HEK293T (cell line): ENCODE results near the gene CLMN.

Experiments used
- CTCF ChIA-PET: fragments of 350-600 bp; formaldehyde crosslinking; extraction: SDS; loops from one replicate; lab custom pipeline; 2021; ENCODE audit warnings: antibody characterized with exemption, inconsistent platforms; lab: Yijun Ruan, JAX
- POLR2A ChIA-PET: fragments of 350-600 bp; formaldehyde crosslinking; extraction: SDS; loops from one replicate; lab custom pipeline; 2020; ENCODE audit warnings: antibody characterized with exemption, inconsistent platforms; lab: Yijun Ruan, JAX
- DNase-seq: peaks from one replicate; pipeline ENCODE4 v3.0.0; 2012; ENCODE audit warnings: mixed read lengths; ENCODE audit errors: extremely low spot score
- ARNT ChIP-seq: fragments of 450-650 bp; IDR thresholded peaks from 2 replicates; pipeline ENCODE4 v1.6.1; 2017; ENCODE audit warnings: mild to moderate bottlenecking
- BHLHE40 ChIP-seq: fragments of 450-650 bp; IDR thresholded peaks from 2 replicates; pipeline ENCODE4 v1.6.1; 2016; ENCODE audit warnings: mild to moderate bottlenecking, moderate library complexity, borderline replicate concordance
- CTBP1 ChIP-seq: fragments of 450-650 bp; IDR thresholded peaks from 2 replicates; pipeline ENCODE4 v1.6.1; 2016; ENCODE audit warnings: borderline replicate concordance
- ELF4 ChIP-seq: fragments of 450-650 bp; IDR thresholded peaks from 2 replicates; pipeline ENCODE4 v1.6.1; 2017; ENCODE audit warnings: antibody characterized with exemption
- FOXA1 ChIP-seq: fragments of 450-650 bp; IDR thresholded peaks from 2 replicates; pipeline ENCODE4 v1.6.1; 2016; ENCODE audit warnings: mild to moderate bottlenecking
- FOXK2 ChIP-seq: fragments of 450-650 bp; IDR thresholded peaks from 2 replicates; pipeline ENCODE4 v1.6.1; 2016; ENCODE audit warnings: mild to moderate bottlenecking
- FOXM1 ChIP-seq: fragments of 450-650 bp; IDR thresholded peaks from 2 replicates; pipeline ENCODE4 v1.6.1; 2017; ENCODE audit warnings: mild to moderate bottlenecking, borderline replicate concordance
- HDGF ChIP-seq: fragments of 450-650 bp; IDR thresholded peaks from 2 replicates; pipeline ENCODE4 v1.6.1; 2017; ENCODE audit warnings: antibody characterized with exemption, borderline replicate concordance
- L3MBTL2 ChIP-seq: fragments of 450-650 bp; conservative IDR thresholded peaks from 2 replicates; pipeline ENCODE4 v1.6.1; 2016; ENCODE audit warnings: mild to moderate bottlenecking
- LEF1 ChIP-seq: fragments of 450-650 bp; IDR thresholded peaks from 2 replicates; pipeline ENCODE4 v1.6.1; 2017; ENCODE audit warnings: mild to moderate bottlenecking, borderline replicate concordance
- NFRKB ChIP-seq: fragments of 450-650 bp; IDR thresholded peaks from 2 replicates; pipeline ENCODE4 v1.6.1; 2016; ENCODE audit warnings: mild to moderate bottlenecking, moderate library complexity
- PKNOX1 ChIP-seq: fragments of 450-650 bp; IDR thresholded peaks from 2 replicates; pipeline ENCODE4 v1.6.1; 2016
- SP1 ChIP-seq: fragments of 450-650 bp; IDR thresholded peaks from 2 replicates; pipeline ENCODE4 v1.6.1; 2017
- SUZ12 ChIP-seq: fragments of 450-650 bp; IDR thresholded peaks from 2 replicates; pipeline ENCODE4 v1.6.1; 2016; ENCODE audit warnings: mild to moderate bottlenecking
- TARDBP ChIP-seq: fragments of 450-650 bp; IDR thresholded peaks from 2 replicates; pipeline ENCODE4 v1.6.1; 2016
- ZNF384 ChIP-seq: fragments of 450-650 bp; IDR thresholded peaks from 2 replicates; pipeline ENCODE4 v1.6.1; 2016

The CLMN gene

GRCh38 chr14:95314609-95315008 lies 5.1 kb downstream of the CLMN start:
- no peak for TF ChIP-seq CTBP1
- TF ChIP-seq FOXK2: no peak
- DNase-seq: no peak
- CTCF ChIA-PET: no interaction called here
- POLR2A ChIA-PET: no interaction called here

- TF ChIP-seq FOXK2 (no peak), ZNF384 (no peak), SP1 (no peak), CTBP1 (no peak), TARDBP (no peak), NFRKB (no peak), FOXM1 (no peak)
- DNase-seq: no peak
- ChIA-PET CTCF (no interaction called here), POLR2A (no interaction called here)
Observed at GRCh38 chr14:95313707-95314106, 6.0 kb downstream of the CLMN start.

- POLR2A ChIA-PET: no interaction called here
Observed at GRCh38 chr14:95313190-95313589, 6.5 kb downstream of the CLMN start.

GRCh38 chr14:95312311-95312710 lies 7.4 kb downstream of the CLMN start:
- TF ChIP-seq FOXA1: no peak
- TF ChIP-seq L3MBTL2: no peak
- TF ChIP-seq ARNT: no peak
- TF ChIP-seq SUZ12: no peak
- TF ChIP-seq ELF4: no peak
- no peak for TF ChIP-seq ZNF384
- TF ChIP-seq TARDBP: no peak
- no peak for TF ChIP-seq BHLHE40
- no peak for TF ChIP-seq CTBP1
- no peak for TF ChIP-seq LEF1
- no peak for TF ChIP-seq FOXK2
- no peak for DNase-seq
- POLR2A ChIA-PET: no interaction called here
- CTCF ChIA-PET: no interaction called here

More at GRCh38 chr14:95313190-95313589, 6.5 kb downstream of the CLMN start:
- CTCF ChIA-PET: no interaction called here
- no peak for DNase-seq
- no peak for TF ChIP-seq FOXM1
- TF ChIP-seq ARNT: no peak
- TF ChIP-seq TARDBP: no peak
- no peak for TF ChIP-seq SUZ12
- TF ChIP-seq LEF1: no peak
- TF ChIP-seq HDGF: no peak
- no peak for TF ChIP-seq CTBP1
- TF ChIP-seq NFRKB: no peak
- no peak for TF ChIP-seq ELF4
- no peak for TF ChIP-seq L3MBTL2
- no peak for TF ChIP-seq ZNF384
- TF ChIP-seq BHLHE40: no peak
- no peak for TF ChIP-seq FOXA1
- no peak for TF ChIP-seq PKNOX1
- no peak for TF ChIP-seq FOXK2
- TF ChIP-seq SP1: no peak

- TF ChIP-seq SP1 (no peak), PKNOX1 (no peak), CTBP1 (no peak), ZNF384 (no peak), TARDBP (no peak), FOXM1 (no peak), FOXA1 (no peak), L3MBTL2 (no peak), BHLHE40 (no peak), NFRKB (no peak), SUZ12 (no peak), LEF1 (no peak), HDGF (no peak), ARNT (no peak)
- ChIA-PET POLR2A (no interaction called here), CTCF (no interaction called here)
- no peak for DNase-seq
Observed at GRCh38 chr14:95311752-95312151, 8.0 kb downstream of the CLMN start.

GRCh38 chr14:95310635-95311380 lies 8.9 kb downstream of the CLMN start:
- ChIA-PET POLR2A (no interaction called here), CTCF (no interaction called here)
- TF ChIP-seq L3MBTL2 (no peak), ELF4 (no peak), ZNF384 (no peak), PKNOX1 (no peak), FOXA1 (no peak), CTBP1 (no peak), BHLHE40 (no peak)
- DNase-seq: no peak
